Adipocyte (in vitro differentiated cells): Measurements from ENCODE around the gene GTF2H1.
"Not testable (repeated sequence)": the region's sequence is repeated elsewhere in the genome, so short reads cannot be mapped to it uniquely, and the experiment has no call there.

ENCODE experiments used
- DNase-seq: peaks from one replicate; pipeline ENCODE4 v3.0.0-alpha.2; 2015; ENCODE audit warnings: low read depth
- H3K27me3 ChIP-seq: replicated peaks from 2 replicates; pipeline ENCODE4 v1.7.0; 2013; ENCODE audit warnings: mild to moderate bottlenecking, low read length, moderate library complexity; ENCODE audit not compliant: control insufficient read depth, insufficient read depth
- H3K36me3 ChIP-seq: 2 replicates; pipeline ENCODE4 v1.7.0; 2013; ENCODE audit warnings: low read length, mild to moderate bottlenecking, moderate library complexity; ENCODE audit not compliant: control insufficient read depth, insufficient read depth, severe bottlenecking
- H3K4me1 ChIP-seq: 2 replicates; pipeline ENCODE4 v1.7.0; 2013; ENCODE audit warnings: mild to moderate bottlenecking, low read length, moderate library complexity; ENCODE audit not compliant: control insufficient read depth, insufficient read depth
- H3K4me3 ChIP-seq: 2 replicates; pipeline ENCODE4 v1.7.0; 2013; ENCODE audit warnings: mild to moderate bottlenecking, low read length, moderate library complexity
- H3K9ac ChIP-seq: 2 replicates; pipeline ENCODE4 v1.7.0; 2013; ENCODE audit warnings: mild to moderate bottlenecking, low read length, moderate library complexity
- H3K9me3 ChIP-seq: 2 replicates; pipeline ENCODE4 v1.7.0; 2013; ENCODE audit warnings: mild to moderate bottlenecking, low read length, moderate library complexity; ENCODE audit not compliant: control insufficient read depth

Gene GTF2H1

GRCh38 chr11:18401077-18401476 lies 78.7 kb downstream of the GTF2H1 start:
- H3K36me3 ChIP-seq, result peaks cover 93% of the 10 kb centered on the region
- H3K27me3 ChIP-seq, H3K4me3 ChIP-seq, DNase-seq, H3K9ac ChIP-seq, H3K9me3 ChIP-seq: not testable (repeated sequence)
- H3K4me1 ChIP-seq, result peaks cover 49% of the 10 kb centered on the region

GRCh38 chr11:18404062-18404461 lies 81.7 kb downstream of the GTF2H1 start:
- Histone ChIP-seq H3K4me3 (no peak overlapping the region), H3K27me3 (no peaks in the 10 kb centered on the region), H3K36me3 (peaks cover 91% of the 10 kb centered on the region), H3K9ac (no peak overlapping the region), H3K9me3 (no peaks in the 10 kb centered on the region), H3K4me1 (peaks cover 31% of the 10 kb centered on the region)
- DNase-seq, result no peak

GRCh38 chr11:18407400-18407799 lies 85.0 kb downstream of the GTF2H1 start:
- H3K27me3 ChIP-seq, DNase-seq, H3K9me3 ChIP-seq, H3K4me3 ChIP-seq, H3K9ac ChIP-seq: not testable (repeated sequence)
- Histone ChIP-seq H3K36me3 (peaks cover 63% of the 10 kb centered on the region), H3K4me1 (peaks cover 12% of the 10 kb centered on the region)

GRCh38 chr11:18408558-18409291 lies 86.4 kb downstream of the GTF2H1 start:
- Histone ChIP-seq H3K4me3 (no peak overlapping the region), H3K9me3 (no peaks in the 10 kb centered on the region), H3K4me1 (no peaks in the 10 kb centered on the region), H3K36me3 (peaks cover 50% of the 10 kb centered on the region), H3K9ac (no peak overlapping the region), H3K27me3 (no peaks in the 10 kb centered on the region)
- DNase-seq, result no peak

- no peaks in the 10 kb centered on the region for H3K27me3 ChIP-seq
- no peak overlapping the region for H3K9ac ChIP-seq
- no peaks in the 10 kb centered on the region for H3K4me1 ChIP-seq
- DNase-seq, result no peak
- H3K36me3 ChIP-seq, result no peaks in the 10 kb centered on the region
- no peaks in the 10 kb centered on the region for H3K9me3 ChIP-seq
- no peak overlapping the region for H3K4me3 ChIP-seq
These were observed 94.1 kb downstream of the GTF2H1 start for GRCh38 chr11:18416459-18416858.
